Activated CD8-positive, alpha-beta T cell treated with anti-CD3 and anti-CD28 coated beads for 36 hours (primary cell): ENCODE measurements around the gene NFE2. TPM values are rescaled to one million over a fixed set of nuclear protein-coding genes. Genes with fewer than 3 reads are reported as not detected.

Experiments
- ATAC-seq: fragments of 200-7000 bp; cut with Tn5 transposase; one replicate; pipeline ENCODE4 v1.10.0; 2021; ENCODE audit warnings: mild to moderate bottlenecking, moderate library complexity
- CTCF ChIA-PET: fragments of 350-600 bp; sonication (Branson Sonifier 250); formaldehyde crosslinking; loops from one replicate; lab custom pipeline; 2021; ENCODE audit warnings: antibody characterized with exemption; lab: Charles Lee
- POLR2A ChIA-PET: fragments of 350-600 bp; sonication (Branson Sonifier 250); formaldehyde crosslinking; loops from one replicate; lab custom pipeline; 2021; ENCODE audit warnings: antibody characterized with exemption; lab: Charles Lee
- DNase-seq: peaks from one replicate; pipeline ENCODE4 v3.0.0-alpha.2; 2020
- H3K27ac Mint-ChIP-seq: one replicate; pipeline ENCODE4 v1.8.0; 2021; ENCODE audit warnings: mild to moderate bottlenecking, mixed read lengths
- H3K27me3 Mint-ChIP-seq: one replicate; pipeline ENCODE4 v1.8.0; 2021; ENCODE audit warnings: mixed read lengths
- H3K36me3 Mint-ChIP-seq: one replicate; pipeline ENCODE4 v1.8.0; 2021; ENCODE audit warnings: low read depth, mixed read lengths
- H3K4me1 Mint-ChIP-seq: one replicate; pipeline ENCODE4 v1.8.0; 2021; ENCODE audit warnings: low read depth, mixed read lengths
- H3K4me3 Mint-ChIP-seq: one replicate; pipeline ENCODE4 v1.8.0; 2021; ENCODE audit warnings: mild to moderate bottlenecking, moderate library complexity, mixed read lengths
- H3K9me3 Mint-ChIP-seq: one replicate; pipeline ENCODE4 v1.8.0; 2021; ENCODE audit warnings: mixed read lengths
- intact Hi-C: fragments of 100-400 bp; cut with micrococcal nuclease; formaldehyde crosslinking; loops from one replicate; pipeline ENCODE4 v1.10.0; 2022
- total RNA-seq, 2 experiments: library from RNA; stranded (reverse); gene quantifications; one replicate each; pipeline ENCODE4 v1.2.3, GENCODE V29; 2021
- TF ChIP-seq, protein P1 (sequence below): fragments of 200-600 bp; IDR thresholded peaks from one replicate; pipeline ENCODE4 v1.8.0; 2022; ENCODE audit warnings: antibody characterized with exemption, mild to moderate bottlenecking

Gene NFE2
- total RNA-seq, 2 experiments from 2014 or later = not detected

DNA sequence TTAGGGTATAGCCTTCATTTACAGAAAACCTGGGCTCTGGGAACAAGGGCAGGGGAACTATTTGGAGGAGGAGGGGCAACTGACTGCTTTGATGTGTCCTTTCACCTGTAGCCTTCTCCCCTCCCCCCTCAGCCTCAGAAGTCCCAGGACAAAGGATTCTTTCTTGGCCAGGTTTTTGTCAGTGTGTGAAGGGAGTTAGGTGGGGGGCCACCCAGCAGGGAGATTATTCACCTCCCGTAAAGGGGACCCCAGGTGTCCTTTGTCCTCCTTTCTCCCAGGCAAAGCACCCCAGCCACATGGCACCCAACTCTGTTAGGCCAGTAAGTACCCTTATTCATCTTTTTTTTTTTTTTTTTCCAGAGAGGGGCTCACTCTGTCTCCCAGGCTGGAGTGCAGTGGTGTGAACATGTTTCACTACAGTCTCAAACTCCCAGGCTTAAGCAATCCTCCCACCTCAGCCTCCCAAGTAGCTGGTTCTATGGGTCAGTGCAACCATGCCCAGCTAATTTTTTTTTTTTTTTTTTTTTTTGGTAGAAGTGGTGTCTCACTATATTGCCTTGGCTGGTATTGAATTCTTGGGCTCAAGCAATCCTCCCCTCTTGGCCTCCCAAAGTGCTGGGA, 723 bp upstream of the NFE2 start:
- H3K27ac Mint-ChIP-seq = no peak overlapping the region
- H3K4me1 Mint-ChIP-seq = peaks cover 10% of the 10 kb centered on the region
- ChIA-PET POLR2A (interaction anchor here (0.7 to 3.3 kb wide), 5 partner anchors 13 to 215 kb away, joined by 3 to 33 read pairs (median 4); partner anchors contain the start of genes CBX5 and HNRNPA1), CTCF (interaction anchor here (0.9 to 3.5 kb wide), 11 partner anchors 8 to 138 kb away, joined by 3 to 14 read pairs (median 4); partner anchors contain the start of gene COPZ1)
- H3K4me3 Mint-ChIP-seq = no peak overlapping the region
- DNase-seq (no peak), ATAC-seq (no peak)
- TF ChIP-seq, protein P1, sequence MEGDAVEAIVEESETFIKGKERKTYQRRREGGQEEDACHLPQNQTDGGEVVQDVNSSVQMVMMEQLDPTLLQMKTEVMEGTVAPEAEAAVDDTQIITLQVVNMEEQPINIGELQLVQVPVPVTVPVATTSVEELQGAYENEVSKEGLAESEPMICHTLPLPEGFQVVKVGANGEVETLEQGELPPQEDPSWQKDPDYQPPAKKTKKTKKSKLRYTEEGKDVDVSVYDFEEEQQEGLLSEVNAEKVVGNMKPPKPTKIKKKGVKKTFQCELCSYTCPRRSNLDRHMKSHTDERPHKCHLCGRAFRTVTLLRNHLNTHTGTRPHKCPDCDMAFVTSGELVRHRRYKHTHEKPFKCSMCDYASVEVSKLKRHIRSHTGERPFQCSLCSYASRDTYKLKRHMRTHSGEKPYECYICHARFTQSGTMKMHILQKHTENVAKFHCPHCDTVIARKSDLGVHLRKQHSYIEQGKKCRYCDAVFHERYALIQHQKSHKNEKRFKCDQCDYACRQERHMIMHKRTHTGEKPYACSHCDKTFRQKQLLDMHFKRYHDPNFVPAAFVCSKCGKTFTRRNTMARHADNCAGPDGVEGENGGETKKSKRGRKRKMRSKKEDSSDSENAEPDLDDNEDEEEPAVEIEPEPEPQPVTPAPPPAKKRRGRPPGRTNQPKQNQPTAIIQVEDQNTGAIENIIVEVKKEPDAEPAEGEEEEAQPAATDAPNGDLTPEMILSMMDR = no peak
- no peaks in the 10 kb centered on the region for H3K9me3 Mint-ChIP-seq
- H3K36me3 Mint-ChIP-seq = no peaks in the 10 kb centered on the region
- intact Hi-C loops = no loop called here
- peaks cover 45% of the 10 kb centered on the region for H3K27me3 Mint-ChIP-seq

DNA sequence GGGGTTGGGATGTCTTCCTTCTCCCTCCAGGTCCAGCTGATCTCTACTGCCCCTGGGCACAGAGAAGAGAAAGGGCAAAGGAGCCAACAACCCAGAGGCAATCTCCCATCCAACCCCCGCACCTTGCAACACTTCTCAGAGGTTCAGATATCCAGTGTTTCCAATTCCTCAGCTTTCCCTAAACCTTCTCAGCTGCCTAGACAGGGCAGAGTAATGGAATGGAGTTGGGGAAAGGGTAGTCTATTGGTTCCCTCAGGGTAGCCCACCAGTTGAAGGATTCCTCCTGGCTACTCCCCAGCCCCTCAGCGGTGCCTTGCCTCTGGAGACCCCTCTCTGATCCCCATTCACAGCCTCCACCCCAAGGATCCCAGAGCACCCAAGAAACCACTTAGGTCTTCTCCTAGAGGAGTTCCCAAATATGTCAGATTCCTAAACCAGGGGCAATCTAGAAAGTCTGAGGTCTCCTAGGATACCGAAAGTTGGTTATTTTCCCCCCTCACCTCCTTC, 537 bp downstream of the NFE2 start:
- Mint-ChIP-seq H3K9me3 (no peaks in the 10 kb centered on the region), H3K4me3 (no peak overlapping the region), H3K27me3 (peaks cover 45% of the 10 kb centered on the region), H3K36me3 (no peaks in the 10 kb centered on the region), H3K27ac (no peak overlapping the region), H3K4me1 (peaks cover 10% of the 10 kb centered on the region)
- TF ChIP-seq, protein P1 = no peak
- ChIA-PET CTCF (interaction anchor here (1.5 to 3.5 kb wide), 10 partner anchors 9 to 80 kb away, joined by 5 to 14 read pairs (median 9); partner anchors contain the start of gene COPZ1), POLR2A (interaction anchor here (1.0 to 3.3 kb wide), 5 partner anchors 12 to 57 kb away, joined by 3 to 33 read pairs (median 6); no protein-coding TSS in a partner anchor)
- intact Hi-C loops = no loop called here
- DNase-seq = no peak
- no peak for ATAC-seq

DNA sequence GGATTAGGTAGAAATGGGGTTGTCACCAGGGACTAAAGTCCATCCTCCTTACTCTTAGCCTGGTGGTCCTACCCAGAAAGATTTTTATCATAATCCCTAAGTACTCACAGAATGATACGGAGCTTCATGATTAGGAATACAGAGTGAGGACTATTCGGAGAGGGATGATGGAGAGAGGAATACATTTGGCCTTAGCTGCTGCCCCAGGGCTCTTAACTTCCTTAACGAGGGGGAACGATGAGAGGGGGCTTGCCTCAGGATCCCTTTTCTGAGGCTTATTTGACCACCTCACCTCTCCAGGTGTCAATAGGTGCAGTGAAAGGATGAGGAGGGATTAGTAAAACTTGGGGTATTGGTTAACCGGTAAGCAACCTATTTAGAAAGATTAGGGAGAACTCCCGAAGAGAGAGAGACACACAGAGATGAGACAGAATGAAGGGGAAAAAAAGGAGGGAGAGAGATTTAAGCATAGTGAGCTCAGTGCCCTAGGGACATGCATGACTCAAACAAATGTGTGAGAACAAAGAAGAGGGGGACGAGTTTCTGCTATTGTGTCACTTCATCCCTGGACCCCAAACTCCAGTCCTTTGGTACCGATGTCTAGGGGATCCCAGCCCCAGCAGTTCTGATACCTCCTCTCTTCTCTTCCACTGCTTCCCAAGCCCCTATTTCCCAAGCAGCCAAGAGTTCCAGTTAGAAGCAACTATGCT, 1.1 kb downstream of the NFE2 start:
- peaks cover 45% of the 10 kb centered on the region for H3K27me3 Mint-ChIP-seq
- H3K9me3 Mint-ChIP-seq = no peaks in the 10 kb centered on the region
- no peaks in the 10 kb centered on the region for H3K36me3 Mint-ChIP-seq
- no peak for ATAC-seq
- intact Hi-C loops = no loop called here
- H3K4me1 Mint-ChIP-seq = peaks cover 10% of the 10 kb centered on the region
- DNase-seq = no peak
- TF ChIP-seq, protein P1 = no peak
- no peak overlapping the region for H3K4me3 Mint-ChIP-seq
- no peak overlapping the region for H3K27ac Mint-ChIP-seq
- ChIA-PET POLR2A (interaction anchor here (0.7 to 3.3 kb wide), 9 partner anchors 11 to 74 kb away, joined by 3 to 33 read pairs (median 4); partner anchors contain the start of gene HNRNPA1), CTCF (interaction anchor here (0.7 to 3.5 kb wide), 10 partner anchors 8 to 140 kb away, joined by 4 to 14 read pairs (median 9); partner anchors contain the start of gene COPZ1)

DNA sequence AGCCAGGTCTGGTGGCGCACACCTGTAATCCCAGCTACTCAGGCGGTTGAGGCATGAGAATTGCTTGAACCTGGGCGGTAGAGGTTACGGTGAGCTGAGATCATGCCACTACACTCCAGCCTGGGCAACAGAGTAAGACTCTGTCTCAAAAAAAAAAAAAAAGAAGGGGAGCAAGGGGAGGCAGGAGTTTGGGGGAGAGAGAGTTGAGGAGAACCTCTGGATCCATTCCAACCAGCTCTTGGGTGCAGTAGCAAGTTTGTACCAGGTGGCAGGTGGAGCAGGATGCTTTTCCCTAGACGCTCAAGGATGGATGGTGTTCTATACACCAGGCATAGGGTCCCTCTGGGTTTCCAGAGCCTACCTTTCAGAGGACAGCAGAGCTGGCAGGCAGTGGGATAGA, 1.9 kb downstream of the NFE2 start:
- TF ChIP-seq, protein P1 = no peak
- ATAC-seq (no peak), DNase-seq (no peak)
- ChIA-PET POLR2A (interaction anchor here (0.7 to 3.3 kb wide), 7 partner anchors 10 to 75 kb away, joined by 3 to 33 read pairs (median 6); partner anchors contain the start of gene HNRNPA1), CTCF (interaction anchor here (0.7 to 3.5 kb wide), 11 partner anchors 11 to 141 kb away, joined by 3 to 14 read pairs (median 9); partner anchors contain the start of gene COPZ1)
- H3K36me3 Mint-ChIP-seq = no peaks in the 10 kb centered on the region
- H3K27me3 Mint-ChIP-seq = peaks cover 45% of the 10 kb centered on the region
- intact Hi-C loops = no loop called here
- peaks cover 8% of the 10 kb centered on the region for H3K4me1 Mint-ChIP-seq
- no peak overlapping the region for H3K27ac Mint-ChIP-seq
- H3K9me3 Mint-ChIP-seq = no peaks in the 10 kb centered on the region
- no peak overlapping the region for H3K4me3 Mint-ChIP-seq
